ENCODE measurements around the gene HOXB4.

- TF ChIP-seq POLR2A (IDR thresholded peaks at IDR 0.05): no peak
- TF ChIP-seq, protein P1, sequence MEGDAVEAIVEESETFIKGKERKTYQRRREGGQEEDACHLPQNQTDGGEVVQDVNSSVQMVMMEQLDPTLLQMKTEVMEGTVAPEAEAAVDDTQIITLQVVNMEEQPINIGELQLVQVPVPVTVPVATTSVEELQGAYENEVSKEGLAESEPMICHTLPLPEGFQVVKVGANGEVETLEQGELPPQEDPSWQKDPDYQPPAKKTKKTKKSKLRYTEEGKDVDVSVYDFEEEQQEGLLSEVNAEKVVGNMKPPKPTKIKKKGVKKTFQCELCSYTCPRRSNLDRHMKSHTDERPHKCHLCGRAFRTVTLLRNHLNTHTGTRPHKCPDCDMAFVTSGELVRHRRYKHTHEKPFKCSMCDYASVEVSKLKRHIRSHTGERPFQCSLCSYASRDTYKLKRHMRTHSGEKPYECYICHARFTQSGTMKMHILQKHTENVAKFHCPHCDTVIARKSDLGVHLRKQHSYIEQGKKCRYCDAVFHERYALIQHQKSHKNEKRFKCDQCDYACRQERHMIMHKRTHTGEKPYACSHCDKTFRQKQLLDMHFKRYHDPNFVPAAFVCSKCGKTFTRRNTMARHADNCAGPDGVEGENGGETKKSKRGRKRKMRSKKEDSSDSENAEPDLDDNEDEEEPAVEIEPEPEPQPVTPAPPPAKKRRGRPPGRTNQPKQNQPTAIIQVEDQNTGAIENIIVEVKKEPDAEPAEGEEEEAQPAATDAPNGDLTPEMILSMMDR (IDR thresholded peaks at IDR 0.05): no peak
Observed at GRCh38 chr17:48551214-48551555, 27.0 kb downstream of the HOXB4 start.

Measured in adrenal gland (tissue), 5 donors.